Stimulated activated naive CD8-positive, alpha-beta T cell treated with anti-CD3 and anti-CD28 coated beads, Interleukin-15, amount 100 ng/mL, for 72 hours (primary cell): ENCODE data around the gene TMPRSS4.

Source experiments
- ATAC-seq: fragments of 150-1000 bp; cut with Tn5 transposase; 2 replicates; pipeline ENCODE4 v1.10.0; 2021; ENCODE audit warnings: mild to moderate bottlenecking, moderate library complexity
- DNase-seq, 2 donors: peaks; one replicate each; pipeline ENCODE4 v3.0.0; 2021 to 2022
- H3K27ac Mint-ChIP-seq, 2 donors: one replicate each; pipeline ENCODE4 v1.8.0; 2022; ENCODE audit warnings: mild to moderate bottlenecking in 2 of 2, mixed read lengths in 2 of 2, moderate library complexity in 2 of 2
- H3K27me3 Mint-ChIP-seq: one replicate; pipeline ENCODE4 v1.8.0; 2022; ENCODE audit warnings: mixed read lengths
- H3K4me1 Mint-ChIP-seq: one replicate; pipeline ENCODE4 v1.8.0; 2022; ENCODE audit warnings: mild to moderate bottlenecking, mixed read lengths
- H3K4me3 Mint-ChIP-seq, 2 donors: one replicate each; pipeline ENCODE4 v1.8.0; 2022; ENCODE audit warnings: mild to moderate bottlenecking in 2 of 2, mixed read lengths in 2 of 2, moderate library complexity in 1 of 2
- H3K9me3 Mint-ChIP-seq, 2 donors: one replicate each; pipeline ENCODE4 v1.8.0; 2022; ENCODE audit warnings: mixed read lengths in 2 of 2

The TMPRSS4 gene

DNA sequence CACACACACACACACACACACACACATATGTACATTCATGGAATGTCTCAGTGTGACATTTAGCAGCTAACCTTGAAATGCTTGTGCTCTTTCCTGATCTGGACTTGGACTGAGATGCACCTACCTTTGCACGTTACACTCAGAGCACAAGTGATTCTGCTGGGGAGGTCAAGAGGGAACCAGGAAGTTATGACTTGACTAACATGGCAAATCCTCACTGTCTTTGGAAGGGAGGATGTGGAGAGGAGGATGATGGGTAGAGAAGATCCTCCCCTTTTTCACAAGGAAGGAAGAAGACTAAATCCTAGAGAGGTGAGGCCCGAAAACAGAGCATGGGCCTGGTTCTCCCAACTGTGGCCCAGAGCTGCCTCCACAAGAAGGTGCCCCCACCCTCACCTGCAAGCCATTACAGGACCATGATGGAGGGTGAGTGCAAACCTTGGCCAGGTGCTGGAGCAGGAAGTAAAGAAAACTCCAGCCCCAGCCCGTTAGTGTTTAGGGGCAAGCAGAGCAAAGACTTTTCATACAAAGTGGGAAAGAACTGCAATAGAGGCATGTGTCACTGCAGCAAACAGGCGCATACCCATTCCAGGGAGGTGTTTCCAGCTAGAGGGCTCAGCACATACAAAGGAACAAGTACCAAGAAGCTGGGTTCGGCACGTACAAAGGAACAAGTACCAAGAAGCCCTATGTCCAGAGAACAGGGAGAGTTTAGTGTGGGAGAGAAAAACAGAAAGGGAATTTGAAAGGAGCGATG, 49.4 kb downstream of the TMPRSS4 start:
- Mint-ChIP-seq H3K27ac (no peak overlapping the region), H3K9me3 (no peaks in the 10 kb centered on the region), H3K27me3 (peaks cover 15% of the 10 kb centered on the region), H3K4me1 (no peaks in the 10 kb centered on the region), H3K4me3 (no peak overlapping the region)
- ATAC-seq, result peak; percentile 57
- DNase-seq, result no peak

DNA sequence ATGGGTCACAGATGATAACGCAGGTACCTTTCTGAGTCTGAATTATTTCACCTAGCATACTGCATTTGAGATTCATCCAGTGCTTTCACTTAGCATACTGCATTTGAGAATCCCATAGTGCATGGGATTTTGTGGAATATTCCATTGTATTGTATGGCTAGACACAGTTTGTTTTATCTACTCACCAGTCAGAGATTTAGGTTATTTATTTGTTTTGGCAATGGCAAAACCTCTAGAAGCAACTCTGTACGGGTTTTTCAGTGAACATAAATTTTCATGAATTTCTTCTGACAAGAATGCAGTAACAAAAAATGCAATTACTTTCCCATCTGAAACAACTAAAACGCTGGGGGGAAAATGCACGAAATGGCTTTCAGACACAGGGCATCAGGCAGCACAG, 51.4 kb downstream of the TMPRSS4 start:
- no peak for ATAC-seq

GRCh38 chr11:118128721-118129470, 52.0 kb downstream of the TMPRSS4 start:
- Mint-ChIP-seq H3K27ac (no peak overlapping the region), H3K4me3 (no peak overlapping the region), H3K4me1 (no peaks in the 10 kb centered on the region), H3K27me3 (peaks cover 17% of the 10 kb centered on the region), H3K9me3 (no peaks in the 10 kb centered on the region)
- DNase-seq (no peak), ATAC-seq (no peak)

More for the DNA sequence above, 51.4 kb downstream of the TMPRSS4 start:
- H3K4me3 Mint-ChIP-seq, result no peak overlapping the region
- H3K4me1 Mint-ChIP-seq, result no peaks in the 10 kb centered on the region
- no peak for DNase-seq
- H3K9me3 Mint-ChIP-seq, result no peaks in the 10 kb centered on the region
- H3K27me3 Mint-ChIP-seq, result peaks cover 15% of the 10 kb centered on the region
- no peak overlapping the region for H3K27ac Mint-ChIP-seq

- H3K27ac Mint-ChIP-seq, result no peak overlapping the region
Measured at GRCh38 chr11:118129471-118130172, 52.7 kb downstream of the TMPRSS4 start.

DNA sequence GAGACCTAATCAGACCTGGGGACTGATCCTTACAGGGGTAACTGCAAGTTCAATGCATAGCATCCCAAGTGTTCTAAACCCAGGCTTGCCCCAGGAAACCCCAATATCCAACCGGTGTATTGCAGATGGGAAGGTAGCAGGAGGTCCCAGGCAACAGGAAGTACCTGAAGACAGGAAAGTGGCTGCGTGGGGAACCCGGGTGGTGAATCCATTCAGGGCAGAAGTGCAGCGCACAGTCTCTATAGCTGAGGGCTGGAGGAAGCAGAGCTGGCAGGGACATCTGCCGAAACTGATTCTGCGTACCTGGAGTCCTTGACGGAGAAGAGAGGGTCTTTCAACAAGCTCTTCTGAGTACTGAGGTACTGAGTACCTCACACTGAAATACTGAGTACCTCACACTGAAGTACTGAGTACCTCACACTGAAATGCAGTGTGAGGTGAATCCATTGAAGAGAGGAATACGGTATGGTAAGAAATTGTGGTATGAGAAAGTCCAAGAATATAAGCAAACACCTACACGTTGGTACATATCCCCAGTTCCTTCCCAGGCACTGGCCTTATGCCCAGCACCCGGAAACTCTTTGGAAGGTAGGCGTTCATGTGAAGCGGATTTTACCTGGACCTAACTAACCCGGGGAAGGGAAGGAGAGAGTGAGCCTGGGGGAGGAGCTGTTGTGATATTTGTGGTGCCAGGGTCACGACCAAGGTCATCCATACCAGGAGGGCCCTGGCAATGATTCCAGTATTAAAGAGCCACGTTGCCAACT, 55.7 kb downstream of the TMPRSS4 start:
- no peak for ATAC-seq
- Mint-ChIP-seq H3K4me1 (no peaks in the 10 kb centered on the region), H3K9me3 (no peaks in the 10 kb centered on the region), H3K4me3 (no peak overlapping the region), H3K27ac (peak overlapping the region in 1 of 2 donors; percentile 49), H3K27me3 (peaks cover 38% of the 10 kb centered on the region)
- DNase-seq, result no peak

More at GRCh38 chr11:118129471-118130172, 52.7 kb downstream of the TMPRSS4 start:
- H3K4me1 Mint-ChIP-seq, result no peaks in the 10 kb centered on the region
- ATAC-seq (no peak), DNase-seq (no peak)
- no peaks in the 10 kb centered on the region for H3K9me3 Mint-ChIP-seq
- H3K27me3 Mint-ChIP-seq, result peaks cover 24% of the 10 kb centered on the region
- H3K4me3 Mint-ChIP-seq, result no peak overlapping the region

GRCh38 chr11:118133816-118134215, 56.9 kb downstream of the TMPRSS4 start:
- H3K9me3 Mint-ChIP-seq, result no peaks in the 10 kb centered on the region
- no peak for ATAC-seq
- no peak for DNase-seq
- H3K27ac Mint-ChIP-seq, result no peak overlapping the region
- no peaks in the 10 kb centered on the region for H3K4me1 Mint-ChIP-seq
- H3K4me3 Mint-ChIP-seq, result no peak overlapping the region
- peaks cover 44% of the 10 kb centered on the region for H3K27me3 Mint-ChIP-seq

DNA sequence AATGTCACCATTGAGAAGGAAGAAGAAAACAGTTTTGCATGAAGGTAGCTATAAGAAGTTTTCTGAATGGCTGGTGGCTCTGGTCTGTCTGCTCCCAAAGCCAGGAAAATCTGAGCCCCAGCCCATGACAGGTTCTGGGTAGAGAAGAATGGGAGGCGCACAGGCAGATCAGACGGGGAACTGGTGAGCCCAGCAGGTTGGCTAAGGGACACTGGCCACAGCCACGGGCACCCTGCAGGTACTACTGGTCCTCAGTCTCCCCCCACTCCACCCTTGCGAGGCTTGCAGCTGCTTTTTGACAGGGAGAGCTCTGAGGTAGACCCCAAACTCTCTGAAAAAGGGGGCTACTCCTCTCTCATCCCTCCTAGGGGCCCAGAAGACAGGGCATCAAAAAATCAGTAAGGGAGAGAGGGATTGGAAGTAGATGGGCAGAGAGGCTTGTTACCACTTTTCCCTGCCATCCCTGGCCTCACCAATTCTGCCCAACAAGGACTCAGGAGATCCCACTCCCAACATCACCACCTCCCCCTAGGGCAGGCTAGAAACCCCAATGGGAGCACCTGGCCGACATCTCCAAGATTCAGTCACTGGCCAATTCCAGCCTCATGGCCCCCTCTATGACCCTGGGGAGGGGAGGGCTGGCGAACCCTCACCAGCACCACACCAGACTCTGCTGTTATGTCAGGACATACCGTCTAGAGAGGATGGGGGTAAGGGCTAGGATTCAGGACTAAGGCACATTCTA, 58.3 kb downstream of the TMPRSS4 start:
- ATAC-seq, result peak; percentile 14
- peaks cover 43% of the 10 kb centered on the region for H3K27me3 Mint-ChIP-seq
- H3K4me1 Mint-ChIP-seq, result no peaks in the 10 kb centered on the region
- DNase-seq, result no peak
- no peak overlapping the region for H3K4me3 Mint-ChIP-seq
- no peaks in the 10 kb centered on the region for H3K9me3 Mint-ChIP-seq
- no peak overlapping the region for H3K27ac Mint-ChIP-seq

DNA sequence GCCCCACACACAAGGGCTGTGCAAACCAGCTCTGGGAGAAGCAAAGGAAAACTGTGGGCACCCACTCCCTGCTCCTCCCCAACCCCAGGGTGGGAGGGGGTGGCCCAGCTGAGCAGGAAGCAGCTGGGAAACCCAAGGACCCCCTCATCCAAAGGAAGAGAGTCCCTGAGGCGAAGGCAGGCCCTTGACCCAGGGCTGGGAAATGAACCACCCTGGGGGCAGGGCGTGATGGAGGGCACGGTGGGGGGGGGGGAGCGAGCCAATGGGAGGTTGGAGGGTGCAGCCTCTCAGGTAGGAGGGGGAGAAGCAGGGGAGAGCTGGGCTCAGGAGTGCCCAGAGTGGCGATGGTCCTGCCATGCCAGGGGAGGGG, 58.9 kb downstream of the TMPRSS4 start:
- Mint-ChIP-seq H3K27me3 (peaks cover 49% of the 10 kb centered on the region), H3K4me1 (no peaks in the 10 kb centered on the region), H3K4me3 (no peak overlapping the region), H3K9me3 (no peaks in the 10 kb centered on the region), H3K27ac (no peak overlapping the region)
- ATAC-seq (peak; percentile 18), DNase-seq (no peak)

GRCh38 chr11:118136341-118136740, 59.5 kb downstream of the TMPRSS4 start:
- DNase-seq (no peak), ATAC-seq (no peak)
- Mint-ChIP-seq H3K27me3 (peaks cover 53% of the 10 kb centered on the region), H3K4me1 (no peaks in the 10 kb centered on the region), H3K9me3 (no peaks in the 10 kb centered on the region), H3K27ac (peak overlapping the region in 1 of 2 donors; percentile 88), H3K4me3 (no peak overlapping the region)

GRCh38 chr11:118136801-118137200, 59.9 kb downstream of the TMPRSS4 start:
- no peak for DNase-seq
- ATAC-seq, result no peak
- no peaks in the 10 kb centered on the region for H3K4me1 Mint-ChIP-seq
- no peak overlapping the region for H3K27ac Mint-ChIP-seq
- peaks cover 58% of the 10 kb centered on the region for H3K27me3 Mint-ChIP-seq
- H3K4me3 Mint-ChIP-seq, result no peak overlapping the region
- no peaks in the 10 kb centered on the region for H3K9me3 Mint-ChIP-seq

GRCh38 chr11:118138839-118139420, 62.1 kb downstream of the TMPRSS4 start:
- Mint-ChIP-seq H3K27me3 (peaks cover 77% of the 10 kb centered on the region), H3K4me1 (peaks cover 6% of the 10 kb centered on the region), H3K9me3 (no peaks in the 10 kb centered on the region)

GRCh38 chr11:118139578-118139977, 62.7 kb downstream of the TMPRSS4 start:
- peaks cover 77% of the 10 kb centered on the region for H3K27me3 Mint-ChIP-seq

More at GRCh38 chr11:118138839-118139420, 62.1 kb downstream of the TMPRSS4 start:
- no peak overlapping the region for H3K4me3 Mint-ChIP-seq
- ATAC-seq, result no peak
- DNase-seq, result no peak
- no peak overlapping the region for H3K27ac Mint-ChIP-seq

GRCh38 chr11:118142081-118142480, 65.2 kb downstream of the TMPRSS4 start:
- H3K27ac Mint-ChIP-seq, result no peak overlapping the region
- peaks cover 72% of the 10 kb centered on the region for H3K27me3 Mint-ChIP-seq
- ATAC-seq (no peak), DNase-seq (no peak)
- no peaks in the 10 kb centered on the region for H3K9me3 Mint-ChIP-seq
- no peak overlapping the region for H3K4me3 Mint-ChIP-seq
- peaks cover 11% of the 10 kb centered on the region for H3K4me1 Mint-ChIP-seq

More at GRCh38 chr11:118139578-118139977, 62.7 kb downstream of the TMPRSS4 start:
- peaks cover 6% of the 10 kb centered on the region for H3K4me1 Mint-ChIP-seq
- no peak overlapping the region for H3K4me3 Mint-ChIP-seq
- H3K27ac Mint-ChIP-seq, result no peak overlapping the region
- DNase-seq (no peak), ATAC-seq (peak; percentile 55)
- no peaks in the 10 kb centered on the region for H3K9me3 Mint-ChIP-seq

DNA sequence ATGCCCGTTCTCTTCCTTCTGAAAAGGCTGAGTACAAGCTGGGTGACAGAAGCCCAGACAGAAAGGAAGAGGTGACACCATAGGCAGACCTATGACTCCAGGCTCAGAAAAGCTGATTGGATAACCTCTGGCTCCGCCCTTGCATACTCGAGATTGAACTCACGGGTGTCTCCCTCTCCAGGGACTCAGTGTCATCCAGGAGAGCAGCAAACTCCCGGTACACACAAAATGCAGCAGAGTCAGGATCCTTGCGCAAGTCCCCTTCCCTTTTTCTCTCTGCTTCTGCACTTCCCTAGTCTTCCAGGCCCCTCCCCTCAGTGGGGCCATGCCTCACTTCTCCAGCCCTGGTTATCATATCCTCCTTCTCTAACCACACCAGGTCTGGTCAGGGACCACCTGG, 65.9 kb downstream of the TMPRSS4 start:
- Mint-ChIP-seq H3K27me3 (peaks cover 75% of the 10 kb centered on the region), H3K27ac (peak overlapping the region in 1 of 2 donors; percentile 63), H3K4me3 (peak overlapping the region; percentile 42 to 58), H3K9me3 (no peaks in the 10 kb centered on the region), H3K4me1 (peaks cover 11% of the 10 kb centered on the region)
- ATAC-seq (no peak), DNase-seq (no peak)
